ENCODE measurements around the gene IRF9.

IRF9 gene

DNA sequence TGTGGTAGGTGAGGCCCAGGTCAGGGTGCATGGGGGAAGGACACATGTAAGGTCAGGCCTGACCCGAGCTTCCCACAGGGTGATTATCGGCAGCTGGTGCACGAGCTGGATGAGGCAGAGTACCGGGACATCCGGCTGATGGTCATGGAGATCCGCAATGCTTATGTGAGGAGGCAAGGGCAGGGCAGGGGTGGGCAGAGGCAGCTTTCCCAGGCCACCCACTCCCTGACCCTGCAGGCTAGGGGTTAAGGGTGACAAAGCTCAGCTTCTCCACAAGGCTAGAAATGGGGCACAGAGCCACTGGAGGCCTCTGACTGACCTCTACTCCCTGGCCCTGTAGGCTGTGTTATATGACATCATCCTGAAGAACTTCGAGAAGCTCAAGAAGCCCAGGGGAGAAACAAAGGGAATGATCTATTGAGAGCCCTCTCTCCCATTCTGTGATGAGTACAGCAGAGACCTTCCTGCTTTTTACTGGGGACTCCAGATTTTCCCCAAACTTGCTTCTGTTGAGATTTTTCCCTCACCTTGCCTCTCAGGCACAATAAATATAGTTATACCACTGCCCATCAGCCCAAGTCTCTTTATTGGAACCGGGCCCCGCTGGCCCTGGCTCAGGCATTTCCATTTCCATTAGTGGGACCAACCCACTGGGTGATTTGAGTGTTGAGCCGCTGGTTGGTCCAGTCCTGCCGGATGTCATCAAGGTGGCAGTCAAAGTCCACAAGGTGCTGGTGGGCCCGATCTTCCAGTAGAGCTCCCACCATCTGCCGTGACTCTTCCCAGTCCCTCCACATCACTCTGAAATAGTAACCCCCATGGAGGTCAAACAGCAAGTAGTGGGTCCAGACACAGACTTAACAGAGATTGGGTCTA, 22.4 kb upstream of the IRF9 start:
- DNase-seq (ENCODE audit: low spot score): no peak
- Histone ChIP-seq H3K4me3 (ENCODE audit: low read length in 2 of 2) (peak overlapping the region in 1 of 2 donors; percentile 11), H3K36me3 (replicated peaks in 1 of 2; ENCODE audit: control insufficient read depth in 2 of 2, insufficient read depth in 2 of 2, low read length in 2 of 2) (peaks cover 21 to 44% of the 10 kb centered on the region in 2 donors), H3K9me3 (replicated peaks in 1 of 2; ENCODE audit: control insufficient read depth in 2 of 2, insufficient read depth in 1 of 2, low read depth in 1 of 2, low read length in 2 of 2) (no peaks in the 10 kb centered on the region), H3K18ac (ENCODE audit: low read length) (no peak overlapping the region), H4K91ac (ENCODE audit: low read depth, low read length, poor library complexity) (no peak overlapping the region), H4K8ac (ENCODE audit: low read depth, low read length) (peak overlapping the region; percentile 84), H2BK12ac (ENCODE audit: low read length) (no peak overlapping the region), H3K79me1 (ENCODE audit: low read depth, low read length) (peaks cover 7% of the 10 kb centered on the region), H3K14ac (ENCODE audit: low read length) (no peak overlapping the region), H3K23ac (ENCODE audit: low read depth, low read length, poor library complexity) (peak overlapping the region; percentile 85), H3K4ac (ENCODE audit: low read length) (no peak overlapping the region), H3K27ac (replicated peaks; ENCODE audit: low read length) (no peak overlapping the region), H2BK5ac (ENCODE audit: low read length) (no peak overlapping the region), H2AFZ (ENCODE audit: low read length) (no peak overlapping the region), H3K4me1 (ENCODE audit: control insufficient read depth in 2 of 2, insufficient read depth in 1 of 2, low read depth in 1 of 2, low read length in 2 of 2) (peaks cover 12 to 14% of the 10 kb centered on the region in 2 donors), H3K9ac (ENCODE audit: low read depth, low read length, poor library complexity) (no peak overlapping the region), H2AK5ac (ENCODE audit: low read depth, low read length) (no peak overlapping the region), H2BK120ac (ENCODE audit: low read depth, low read length) (no peak overlapping the region), H3K27me3 (ENCODE audit: control insufficient read depth in 3 of 3, insufficient read depth in 3 of 3, low read depth in 1 of 3, low read length in 3 of 3) (no peaks in the 10 kb centered on the region), H3K4me2 (ENCODE audit: insufficient read depth, low read length, poor library complexity, severe bottlenecking) (no peak overlapping the region), H2BK15ac (ENCODE audit: low read length) (no peak overlapping the region)
- no CpG with 5 or more reads among the region's 13 CpGs for WGBS, 2 donors (ENCODE audit: extremely low coverage in 2 of 2, insufficient read length in 2 of 2, insufficient replicate concordance in 1 of 2)

DNA sequence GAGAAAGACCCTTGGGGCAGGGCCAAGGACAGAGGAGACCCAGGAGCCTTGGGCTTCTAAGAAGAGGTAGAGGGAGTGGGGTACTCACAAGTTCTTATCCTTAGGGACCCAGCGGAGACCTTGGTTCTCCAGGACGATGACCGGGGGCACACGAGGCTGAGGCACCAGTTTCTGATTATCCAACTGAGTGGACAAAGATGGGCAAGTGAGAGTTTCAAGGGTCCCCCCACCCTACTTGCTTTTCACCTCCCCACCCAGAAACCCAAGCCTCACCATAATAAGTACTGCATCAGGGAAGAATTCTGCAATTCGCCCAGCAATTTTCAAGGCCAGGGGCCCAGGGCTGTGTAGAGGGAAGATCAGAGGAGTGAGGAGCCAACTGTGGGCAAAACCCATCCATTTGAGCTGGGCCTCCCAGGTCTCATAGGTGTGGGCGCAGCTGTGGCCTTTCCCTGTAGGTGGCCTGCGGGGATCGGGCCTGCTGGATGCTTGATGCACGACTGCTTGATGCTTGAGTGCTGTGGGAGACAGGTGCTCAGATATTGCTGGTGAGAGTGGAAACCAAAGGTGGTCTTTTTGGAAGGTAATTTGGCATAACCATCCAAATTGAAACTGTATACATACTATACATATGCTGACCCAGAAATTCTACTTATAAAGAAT, 21.7 kb upstream of the IRF9 start:
- Histone ChIP-seq H2AK5ac (ENCODE audit: low read depth, low read length) (no peak overlapping the region), H2AFZ (ENCODE audit: low read length) (no peak overlapping the region), H4K91ac (ENCODE audit: low read depth, low read length, poor library complexity) (no peak overlapping the region), H3K36me3 (replicated peaks in 1 of 2; ENCODE audit: control insufficient read depth in 2 of 2, insufficient read depth in 2 of 2, low read length in 2 of 2) (peaks cover 25 to 51% of the 10 kb centered on the region in 2 donors), H2BK120ac (ENCODE audit: low read depth, low read length) (no peak overlapping the region), H3K9me3 (replicated peaks in 1 of 2; ENCODE audit: control insufficient read depth in 2 of 2, insufficient read depth in 1 of 2, low read depth in 1 of 2, low read length in 2 of 2) (no peaks in the 10 kb centered on the region), H3K23ac (ENCODE audit: low read depth, low read length, poor library complexity) (no peak overlapping the region), H2BK12ac (ENCODE audit: low read length) (no peak overlapping the region), H3K4me3 (ENCODE audit: low read length in 2 of 2) (peak overlapping the region in 1 of 2 donors; percentile 11), H3K27ac (replicated peaks; ENCODE audit: low read length) (no peak overlapping the region), H3K79me1 (ENCODE audit: low read depth, low read length) (peaks cover 7% of the 10 kb centered on the region), H2BK15ac (ENCODE audit: low read length) (no peak overlapping the region), H3K18ac (ENCODE audit: low read length) (no peak overlapping the region), H3K4me2 (ENCODE audit: insufficient read depth, low read length, poor library complexity, severe bottlenecking) (no peak overlapping the region), H3K4ac (ENCODE audit: low read length) (no peak overlapping the region), H3K14ac (ENCODE audit: low read length) (no peak overlapping the region), H2BK5ac (ENCODE audit: low read length) (no peak overlapping the region), H3K4me1 (ENCODE audit: control insufficient read depth in 2 of 2, insufficient read depth in 1 of 2, low read depth in 1 of 2, low read length in 2 of 2) (peaks cover 12 to 14% of the 10 kb centered on the region in 2 donors), H3K27me3 (ENCODE audit: control insufficient read depth in 3 of 3, insufficient read depth in 3 of 3, low read depth in 1 of 3, low read length in 3 of 3) (no peaks in the 10 kb centered on the region), H4K8ac (ENCODE audit: low read depth, low read length) (no peak overlapping the region), H3K9ac (ENCODE audit: low read depth, low read length, poor library complexity) (no peak overlapping the region)
- no peak for DNase-seq (ENCODE audit: low spot score)
- no CpG with 5 or more reads among the region's 9 CpGs for WGBS, 2 donors (ENCODE audit: extremely low coverage in 2 of 2, insufficient read length in 2 of 2, insufficient replicate concordance in 1 of 2)

DNA sequence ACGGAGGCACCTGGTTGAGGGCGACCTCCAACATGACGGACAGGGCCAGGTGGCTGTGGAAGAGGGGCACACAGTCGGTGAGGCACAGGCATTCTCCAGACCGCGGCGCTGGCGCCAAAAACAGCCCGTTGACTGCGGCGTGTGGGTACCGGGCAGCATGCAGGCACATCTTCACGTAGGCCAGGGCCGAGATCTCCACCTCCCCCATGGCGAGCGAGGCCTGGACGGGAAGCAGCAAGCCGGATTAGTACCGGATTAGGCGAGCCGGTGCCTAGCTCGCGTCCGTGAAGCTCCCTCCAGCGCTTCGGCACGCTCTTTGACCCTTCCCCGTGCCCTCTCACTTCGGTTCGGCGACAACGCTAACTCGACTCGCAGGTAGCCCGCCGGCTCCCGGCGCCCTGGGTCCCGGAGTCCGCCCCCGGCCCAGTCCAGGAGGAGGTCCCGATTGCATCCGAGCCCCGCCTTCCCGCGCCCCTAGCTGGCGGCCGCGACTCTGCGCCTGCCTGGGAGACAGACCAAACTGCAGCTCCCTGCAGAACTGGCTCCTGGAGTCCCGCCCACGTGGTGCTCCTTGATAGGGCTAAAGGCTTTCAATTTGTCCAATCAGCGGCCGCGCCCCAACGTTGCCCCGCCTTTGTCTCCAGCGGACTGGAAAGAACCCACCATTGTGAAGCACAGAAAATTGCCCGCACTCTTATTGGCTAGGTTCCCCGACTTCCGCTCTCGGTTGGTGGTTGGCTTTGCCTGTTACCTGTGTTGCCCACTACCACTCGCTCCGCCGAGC, 19.8 kb upstream of the IRF9 start, which contains the start of gene EMC9:
Gene EMC9, minus strand, starts transcription at position 495 of the 784 bp plus-strand sequence. Its CDS starts 287 bp downstream, at position 208.
- Histone ChIP-seq H2AFZ (ENCODE audit: low read length) (peak within 1 kb of the TSS; percentile 83), H2BK15ac (ENCODE audit: low read length) (peak within 1 kb of the TSS; percentile 83), H4K91ac (ENCODE audit: low read depth, low read length, poor library complexity) (peak within 1 kb of the TSS; percentile 77), H3K4me2 (ENCODE audit: insufficient read depth, low read length, poor library complexity, severe bottlenecking) (peak within 1 kb of the TSS; percentile 88), H3K23ac (ENCODE audit: low read depth, low read length, poor library complexity) (peak within 1 kb of the TSS; percentile 94), H2AK5ac (ENCODE audit: low read depth, low read length) (peak within 1 kb of the TSS; percentile 91), H3K9me3 (replicated peaks in 1 of 2; ENCODE audit: control insufficient read depth in 2 of 2, insufficient read depth in 1 of 2, low read depth in 1 of 2, low read length in 2 of 2) (no peaks in the 10 kb centered on the region), H3K27me3 (ENCODE audit: control insufficient read depth in 3 of 3, insufficient read depth in 3 of 3, low read depth in 1 of 3, low read length in 3 of 3) (no peaks in the 10 kb centered on the region), H3K4ac (ENCODE audit: low read length) (no peak within 1 kb of the TSS), H2BK12ac (ENCODE audit: low read length) (peak within 1 kb of the TSS; percentile 53), H4K8ac (ENCODE audit: low read depth, low read length) (no peak within 1 kb of the TSS), H3K79me1 (ENCODE audit: low read depth, low read length) (peaks cover 7% of the 10 kb centered on the region), H2BK5ac (ENCODE audit: low read length) (peak within 1 kb of the TSS; percentile 98), H3K4me3 (ENCODE audit: low read length in 2 of 2) (peak within 1 kb of the TSS; percentile 90 to 93), H3K27ac (replicated peaks; ENCODE audit: low read length) (peak within 1 kb of the TSS; percentile 94), H3K14ac (ENCODE audit: low read length) (peak within 1 kb of the TSS; percentile 40), H3K36me3 (replicated peaks in 1 of 2; ENCODE audit: control insufficient read depth in 2 of 2, insufficient read depth in 2 of 2, low read length in 2 of 2) (peaks cover 27 to 58% of the 10 kb centered on the region in 2 donors), H3K4me1 (ENCODE audit: control insufficient read depth in 2 of 2, insufficient read depth in 1 of 2, low read depth in 1 of 2, low read length in 2 of 2) (peaks cover 14 to 19% of the 10 kb centered on the region in 2 donors), H3K18ac (ENCODE audit: low read length) (peak within 1 kb of the TSS; percentile 99), H2BK120ac (ENCODE audit: low read depth, low read length) (no peak within 1 kb of the TSS), H3K9ac (ENCODE audit: low read depth, low read length, poor library complexity) (peak within 1 kb of the TSS; percentile 99)
- no CpG with 5 or more reads among the region's 65 CpGs for WGBS, 2 donors (ENCODE audit: extremely low coverage in 2 of 2, insufficient read length in 2 of 2, insufficient replicate concordance in 1 of 2)
- peak; percentile 99 for DNase-seq (ENCODE audit: low spot score)
